Liver (tissue), 3 donors: ENCODE measurements around the gene ZNF423.

ENCODE experiments used
- ATF3 ChIP-seq: IDR thresholded peaks from 2 replicates; pipeline ENCODE4 v1.6.1; 2016; ENCODE audit warnings: antibody characterized with exemption
- CTCF ChIP-seq: fragments of 150-350 bp; IDR thresholded peaks from 2 replicates; pipeline ENCODE4 v1.5.1; 2017; ENCODE audit warnings: improper control_type of control experiment, low read depth, low read length; ENCODE audit not compliant: missing input control
- EGR1 ChIP-seq, 2 donors: IDR thresholded peaks; 2 replicates each; pipeline ENCODE4 v1.6.1; 2016 to 2018; ENCODE audit warnings: antibody characterized with exemption in 2 of 2, low read depth in 2 of 2
- FOXA1 ChIP-seq: IDR thresholded peaks from 2 replicates; pipeline ENCODE4 v1.6.1; 2016; ENCODE audit warnings: antibody characterized with exemption
- HNF4G ChIP-seq: IDR thresholded peaks from 2 replicates; pipeline ENCODE4 v1.6.1; 2016; ENCODE audit warnings: antibody characterized with exemption
- JUND ChIP-seq, 2 donors: IDR thresholded peaks; 2 replicates each; pipeline ENCODE4 v1.6.1; 2016; ENCODE audit warnings: antibody characterized with exemption in 2 of 2
- NR2F2 ChIP-seq: IDR thresholded peaks from 2 replicates; pipeline ENCODE4 v1.6.1; 2016; ENCODE audit warnings: antibody characterized with exemption
- RAD21 ChIP-seq, 2 donors: IDR thresholded peaks; 2 replicates each; pipeline ENCODE4 v1.6.1; 2016; ENCODE audit warnings: antibody characterized with exemption in 2 of 2, mild to moderate bottlenecking in 2 of 2
- RXRA ChIP-seq, 2 donors: IDR thresholded peaks; 2 replicates each; pipeline ENCODE4 v1.6.1; 2017 to 2018; ENCODE audit warnings: antibody characterized with exemption in 2 of 2, mild to moderate bottlenecking in 1 of 2
- TAF1 ChIP-seq: conservative IDR thresholded peaks from 2 replicates; pipeline ENCODE4 v1.6.1; 2016; ENCODE audit warnings: antibody characterized with exemption, mild to moderate bottlenecking
- YY1 ChIP-seq: IDR thresholded peaks from 2 replicates; pipeline ENCODE4 v1.6.1; 2016; ENCODE audit warnings: antibody characterized with exemption, mild to moderate bottlenecking
- ZBTB33 ChIP-seq: IDR thresholded peaks from 2 replicates; pipeline ENCODE4 v1.6.1; 2016; ENCODE audit warnings: antibody characterized with exemption
- TF ChIP-seq, protein P1 (sequence below): IDR thresholded peaks from 2 replicates; pipeline ENCODE4 v1.6.1; 2016; ENCODE audit warnings: antibody characterized with exemption, mild to moderate bottlenecking
- TF ChIP-seq, protein P2 (sequence below): IDR thresholded peaks from 2 replicates; pipeline ENCODE4 v1.6.1; 2016; ENCODE audit warnings: antibody characterized with exemption
- donor health status: healthy.
- donor health status: healthy.

- TF ChIP-seq YY1, result no peak
- TF ChIP-seq CTCF, result no peak
- TF ChIP-seq RXRA (IDR thresholded peaks at IDR 0.05), result no peak
- no peak for TF ChIP-seq JUND (IDR thresholded peaks at IDR 0.05)
- no peak for TF ChIP-seq ZBTB33
- TF ChIP-seq, protein P1, sequence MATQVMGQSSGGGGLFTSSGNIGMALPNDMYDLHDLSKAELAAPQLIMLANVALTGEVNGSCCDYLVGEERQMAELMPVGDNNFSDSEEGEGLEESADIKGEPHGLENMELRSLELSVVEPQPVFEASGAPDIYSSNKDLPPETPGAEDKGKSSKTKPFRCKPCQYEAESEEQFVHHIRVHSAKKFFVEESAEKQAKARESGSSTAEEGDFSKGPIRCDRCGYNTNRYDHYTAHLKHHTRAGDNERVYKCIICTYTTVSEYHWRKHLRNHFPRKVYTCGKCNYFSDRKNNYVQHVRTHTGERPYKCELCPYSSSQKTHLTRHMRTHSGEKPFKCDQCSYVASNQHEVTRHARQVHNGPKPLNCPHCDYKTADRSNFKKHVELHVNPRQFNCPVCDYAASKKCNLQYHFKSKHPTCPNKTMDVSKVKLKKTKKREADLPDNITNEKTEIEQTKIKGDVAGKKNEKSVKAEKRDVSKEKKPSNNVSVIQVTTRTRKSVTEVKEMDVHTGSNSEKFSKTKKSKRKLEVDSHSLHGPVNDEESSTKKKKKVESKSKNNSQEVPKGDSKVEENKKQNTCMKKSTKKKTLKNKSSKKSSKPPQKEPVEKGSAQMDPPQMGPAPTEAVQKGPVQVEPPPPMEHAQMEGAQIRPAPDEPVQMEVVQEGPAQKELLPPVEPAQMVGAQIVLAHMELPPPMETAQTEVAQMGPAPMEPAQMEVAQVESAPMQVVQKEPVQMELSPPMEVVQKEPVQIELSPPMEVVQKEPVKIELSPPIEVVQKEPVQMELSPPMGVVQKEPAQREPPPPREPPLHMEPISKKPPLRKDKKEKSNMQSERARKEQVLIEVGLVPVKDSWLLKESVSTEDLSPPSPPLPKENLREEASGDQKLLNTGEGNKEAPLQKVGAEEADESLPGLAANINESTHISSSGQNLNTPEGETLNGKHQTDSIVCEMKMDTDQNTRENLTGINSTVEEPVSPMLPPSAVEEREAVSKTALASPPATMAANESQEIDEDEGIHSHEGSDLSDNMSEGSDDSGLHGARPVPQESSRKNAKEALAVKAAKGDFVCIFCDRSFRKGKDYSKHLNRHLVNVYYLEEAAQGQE, result no peak
- TF ChIP-seq NR2F2, result no peak
- TF ChIP-seq TAF1, result no peak
- TF ChIP-seq FOXA1, result no peak
- no peak for TF ChIP-seq EGR1 (IDR thresholded peaks at IDR 0.05; ENCODE audit: low read depth in 2 of 2)
- no peak for TF ChIP-seq RAD21 (IDR thresholded peaks at IDR 0.05)
- TF ChIP-seq, protein P2, sequence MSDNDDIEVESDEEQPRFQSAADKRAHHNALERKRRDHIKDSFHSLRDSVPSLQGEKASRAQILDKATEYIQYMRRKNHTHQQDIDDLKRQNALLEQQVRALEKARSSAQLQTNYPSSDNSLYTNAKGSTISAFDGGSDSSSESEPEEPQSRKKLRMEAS, result no peak
- no peak for TF ChIP-seq ATF3
- no peak for TF ChIP-seq HNF4G
These were observed 397.7 kb downstream of the ZNF423 start for GRCh38 chr16:49458243-49458642.
